ENCODE results near the gene PDE4D. TPM values are rescaled to one million over a fixed set of nuclear protein-coding genes. Genes with fewer than 3 reads are reported as not detected.

Gene PDE4D
- total RNA-seq, 1 experiment from 2014 or later, result 3.3 TPM

DNA sequence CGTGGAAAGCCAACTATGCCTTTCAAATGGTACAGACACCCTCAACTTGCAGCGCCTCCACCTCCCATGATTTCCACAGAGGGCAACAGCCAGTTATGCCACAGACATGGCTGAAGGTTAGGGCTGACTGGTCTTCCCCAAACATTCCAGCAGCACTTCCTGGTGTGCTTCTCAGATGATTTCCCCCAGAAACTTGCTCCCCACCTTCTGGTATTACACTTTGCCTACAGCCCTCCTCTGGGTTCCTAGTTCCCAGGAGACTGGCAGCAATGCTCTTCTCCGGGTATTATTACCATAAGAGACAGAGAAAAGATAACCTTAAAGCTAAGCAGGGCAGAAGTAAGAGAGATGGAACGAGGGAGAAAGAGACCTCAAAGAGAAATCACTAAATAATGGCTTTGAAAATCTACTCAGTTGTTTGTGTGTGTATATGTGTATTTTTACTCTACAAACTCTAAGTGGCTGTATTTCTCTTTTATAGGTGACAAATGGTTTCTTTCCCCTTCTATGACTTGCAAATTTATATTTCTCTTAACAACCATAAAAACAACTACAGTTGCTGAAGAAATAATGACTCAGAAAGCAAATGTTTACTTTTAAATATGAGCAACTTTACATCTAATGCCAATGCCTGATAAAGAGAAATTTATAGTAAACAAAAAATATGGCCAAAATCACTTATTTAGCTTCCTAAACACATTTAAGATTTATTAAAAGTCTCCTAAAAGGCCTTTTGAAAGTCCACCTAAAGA is 133.8 kb downstream of the PDE4D start:
- CTCF ChIA-PET, result no interaction called here
- H3K4me3 Mint-ChIP-seq, result no peak overlapping the region
- no peaks in the 10 kb centered on the region for H3K27me3 Mint-ChIP-seq (ENCODE audit: low read depth)
- H3K27ac Mint-ChIP-seq, result no peak overlapping the region
- no peaks in the 10 kb centered on the region for H3K9me3 Mint-ChIP-seq
- POLR2A ChIA-PET, result no interaction called here
- peaks cover 16% of the 10 kb centered on the region for H3K4me1 Mint-ChIP-seq
- no peaks in the 10 kb centered on the region for H3K36me3 Mint-ChIP-seq
- DNase-seq (ENCODE audit: low spot score) (no peak), ATAC-seq (peak; percentile 82)
- no peak for TF ChIP-seq IRF2 (CRISPR knock-in tag; IDR thresholded peaks at IDR 0.05; ENCODE audit: borderline replicate concordance, low read depth)
- TF ChIP-seq, protein P1, sequence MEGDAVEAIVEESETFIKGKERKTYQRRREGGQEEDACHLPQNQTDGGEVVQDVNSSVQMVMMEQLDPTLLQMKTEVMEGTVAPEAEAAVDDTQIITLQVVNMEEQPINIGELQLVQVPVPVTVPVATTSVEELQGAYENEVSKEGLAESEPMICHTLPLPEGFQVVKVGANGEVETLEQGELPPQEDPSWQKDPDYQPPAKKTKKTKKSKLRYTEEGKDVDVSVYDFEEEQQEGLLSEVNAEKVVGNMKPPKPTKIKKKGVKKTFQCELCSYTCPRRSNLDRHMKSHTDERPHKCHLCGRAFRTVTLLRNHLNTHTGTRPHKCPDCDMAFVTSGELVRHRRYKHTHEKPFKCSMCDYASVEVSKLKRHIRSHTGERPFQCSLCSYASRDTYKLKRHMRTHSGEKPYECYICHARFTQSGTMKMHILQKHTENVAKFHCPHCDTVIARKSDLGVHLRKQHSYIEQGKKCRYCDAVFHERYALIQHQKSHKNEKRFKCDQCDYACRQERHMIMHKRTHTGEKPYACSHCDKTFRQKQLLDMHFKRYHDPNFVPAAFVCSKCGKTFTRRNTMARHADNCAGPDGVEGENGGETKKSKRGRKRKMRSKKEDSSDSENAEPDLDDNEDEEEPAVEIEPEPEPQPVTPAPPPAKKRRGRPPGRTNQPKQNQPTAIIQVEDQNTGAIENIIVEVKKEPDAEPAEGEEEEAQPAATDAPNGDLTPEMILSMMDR (IDR thresholded peaks at IDR 0.05), result no peak
- no peak for TF ChIP-seq CREM (CRISPR knock-in tag; IDR thresholded peaks at IDR 0.05)
- TF ChIP-seq ZNF138 (CRISPR knock-in tag; conservative IDR thresholded peaks at IDR 0.05), result no peak
- no peak for TF ChIP-seq NFATC4 (CRISPR knock-in tag; IDR thresholded peaks at IDR 0.05)
- TF ChIP-seq, protein P2, sequence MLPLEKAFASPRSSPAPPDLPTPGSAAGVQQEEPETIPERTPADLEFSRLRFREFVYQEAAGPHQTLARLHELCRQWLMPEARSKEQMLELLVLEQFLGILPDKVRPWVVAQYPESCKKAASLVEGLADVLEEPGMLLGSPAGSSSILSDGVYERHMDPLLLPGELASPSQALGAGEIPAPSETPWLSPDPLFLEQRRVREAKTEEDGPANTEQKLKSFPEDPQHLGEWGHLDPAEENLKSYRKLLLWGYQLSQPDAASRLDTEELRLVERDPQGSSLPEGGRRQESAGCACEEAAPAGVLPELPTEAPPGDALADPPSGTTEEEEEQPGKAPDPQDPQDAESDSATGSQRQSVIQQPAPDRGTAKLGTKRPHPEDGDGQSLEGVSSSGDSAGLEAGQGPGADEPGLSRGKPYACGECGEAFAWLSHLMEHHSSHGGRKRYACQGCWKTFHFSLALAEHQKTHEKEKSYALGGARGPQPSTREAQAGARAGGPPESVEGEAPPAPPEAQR (CRISPR knock-in tag; IDR thresholded peaks at IDR 0.05), result no peak
- TF ChIP-seq, protein P3, sequence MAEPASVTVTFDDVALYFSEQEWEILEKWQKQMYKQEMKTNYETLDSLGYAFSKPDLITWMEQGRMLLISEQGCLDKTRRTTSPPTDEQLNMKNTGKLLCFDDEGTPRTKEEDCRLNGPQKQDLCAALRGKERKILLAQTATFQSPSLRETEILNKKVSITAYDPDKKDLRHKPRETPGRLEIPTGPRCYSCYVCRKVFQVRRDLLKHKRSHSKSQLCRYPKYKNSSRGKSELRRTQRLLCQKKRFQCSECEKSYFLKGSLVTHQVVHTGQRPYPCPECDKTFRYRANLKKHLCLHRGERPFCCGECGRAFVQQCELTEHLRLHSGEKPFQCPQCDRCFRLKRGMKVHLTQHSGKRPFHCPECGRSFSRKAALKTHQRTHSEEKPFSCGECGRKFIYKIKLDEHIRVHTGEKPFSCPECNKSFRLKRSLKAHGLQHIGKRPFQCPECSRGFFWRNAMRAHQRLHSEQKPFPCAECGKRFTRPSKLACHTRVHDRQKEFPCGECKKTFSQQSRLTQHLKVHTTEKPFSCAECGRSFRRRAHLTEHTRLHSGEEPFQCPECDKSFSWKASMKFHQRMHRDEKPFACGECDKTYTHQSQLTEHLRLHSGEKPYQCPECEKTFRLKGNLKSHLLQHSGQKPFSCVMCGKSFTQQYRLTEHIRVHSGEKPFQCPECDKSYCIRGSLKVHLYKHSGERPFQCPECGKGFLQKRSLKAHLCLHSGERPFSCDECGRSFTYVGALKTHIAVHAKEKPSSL (CRISPR knock-in tag; conservative IDR thresholded peaks at IDR 0.05), result no peak
- TF ChIP-seq, protein P4, sequence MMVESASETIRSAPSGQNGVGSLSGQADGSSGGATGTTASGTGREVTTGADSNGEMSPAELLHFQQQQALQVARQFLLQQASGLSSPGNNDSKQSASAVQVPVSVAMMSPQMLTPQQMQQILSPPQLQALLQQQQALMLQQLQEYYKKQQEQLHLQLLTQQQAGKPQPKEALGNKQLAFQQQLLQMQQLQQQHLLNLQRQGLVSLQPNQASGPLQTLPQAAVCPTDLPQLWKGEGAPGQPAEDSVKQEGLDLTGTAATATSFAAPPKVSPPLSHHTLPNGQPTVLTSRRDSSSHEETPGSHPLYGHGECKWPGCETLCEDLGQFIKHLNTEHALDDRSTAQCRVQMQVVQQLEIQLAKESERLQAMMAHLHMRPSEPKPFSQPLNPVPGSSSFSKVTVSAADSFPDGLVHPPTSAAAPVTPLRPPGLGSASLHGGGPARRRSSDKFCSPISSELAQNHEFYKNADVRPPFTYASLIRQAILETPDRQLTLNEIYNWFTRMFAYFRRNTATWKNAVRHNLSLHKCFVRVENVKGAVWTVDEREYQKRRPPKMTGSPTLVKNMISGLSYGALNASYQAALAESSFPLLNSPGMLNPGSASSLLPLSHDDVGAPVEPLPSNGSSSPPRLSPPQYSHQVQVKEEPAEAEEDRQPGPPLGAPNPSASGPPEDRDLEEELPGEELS (CRISPR knock-in tag; IDR thresholded peaks at IDR 0.05), result no peak
- TF ChIP-seq MXD4 (CRISPR knock-in tag; IDR thresholded peaks at IDR 0.05; ENCODE audit: borderline replicate concordance), result no peak
- TF ChIP-seq, protein P5, sequence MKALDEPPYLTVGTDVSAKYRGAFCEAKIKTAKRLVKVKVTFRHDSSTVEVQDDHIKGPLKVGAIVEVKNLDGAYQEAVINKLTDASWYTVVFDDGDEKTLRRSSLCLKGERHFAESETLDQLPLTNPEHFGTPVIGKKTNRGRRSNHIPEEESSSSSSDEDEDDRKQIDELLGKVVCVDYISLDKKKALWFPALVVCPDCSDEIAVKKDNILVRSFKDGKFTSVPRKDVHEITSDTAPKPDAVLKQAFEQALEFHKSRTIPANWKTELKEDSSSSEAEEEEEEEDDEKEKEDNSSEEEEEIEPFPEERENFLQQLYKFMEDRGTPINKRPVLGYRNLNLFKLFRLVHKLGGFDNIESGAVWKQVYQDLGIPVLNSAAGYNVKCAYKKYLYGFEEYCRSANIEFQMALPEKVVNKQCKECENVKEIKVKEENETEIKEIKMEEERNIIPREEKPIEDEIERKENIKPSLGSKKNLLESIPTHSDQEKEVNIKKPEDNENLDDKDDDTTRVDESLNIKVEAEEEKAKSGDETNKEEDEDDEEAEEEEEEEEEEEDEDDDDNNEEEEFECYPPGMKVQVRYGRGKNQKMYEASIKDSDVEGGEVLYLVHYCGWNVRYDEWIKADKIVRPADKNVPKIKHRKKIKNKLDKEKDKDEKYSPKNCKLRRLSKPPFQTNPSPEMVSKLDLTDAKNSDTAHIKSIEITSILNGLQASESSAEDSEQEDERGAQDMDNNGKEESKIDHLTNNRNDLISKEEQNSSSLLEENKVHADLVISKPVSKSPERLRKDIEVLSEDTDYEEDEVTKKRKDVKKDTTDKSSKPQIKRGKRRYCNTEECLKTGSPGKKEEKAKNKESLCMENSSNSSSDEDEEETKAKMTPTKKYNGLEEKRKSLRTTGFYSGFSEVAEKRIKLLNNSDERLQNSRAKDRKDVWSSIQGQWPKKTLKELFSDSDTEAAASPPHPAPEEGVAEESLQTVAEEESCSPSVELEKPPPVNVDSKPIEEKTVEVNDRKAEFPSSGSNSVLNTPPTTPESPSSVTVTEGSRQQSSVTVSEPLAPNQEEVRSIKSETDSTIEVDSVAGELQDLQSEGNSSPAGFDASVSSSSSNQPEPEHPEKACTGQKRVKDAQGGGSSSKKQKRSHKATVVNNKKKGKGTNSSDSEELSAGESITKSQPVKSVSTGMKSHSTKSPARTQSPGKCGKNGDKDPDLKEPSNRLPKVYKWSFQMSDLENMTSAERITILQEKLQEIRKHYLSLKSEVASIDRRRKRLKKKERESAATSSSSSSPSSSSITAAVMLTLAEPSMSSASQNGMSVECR (CRISPR knock-in tag; IDR thresholded peaks at IDR 0.05; ENCODE audit: borderline replicate concordance), result no peak
- no peak for TF ChIP-seq ZNF219 (CRISPR knock-in tag; IDR thresholded peaks at IDR 0.05; ENCODE audit: borderline replicate concordance)
- no peak for TF ChIP-seq ZNF317 (CRISPR knock-in tag; IDR thresholded peaks at IDR 0.05; ENCODE audit: borderline replicate concordance, low read depth)
- no peak for TF ChIP-seq FOXK1 (CRISPR knock-in tag; IDR thresholded peaks at IDR 0.05)
- no peak for TF ChIP-seq SOX15 (CRISPR knock-in tag; IDR thresholded peaks at IDR 0.05)
- TF ChIP-seq, protein P6, sequence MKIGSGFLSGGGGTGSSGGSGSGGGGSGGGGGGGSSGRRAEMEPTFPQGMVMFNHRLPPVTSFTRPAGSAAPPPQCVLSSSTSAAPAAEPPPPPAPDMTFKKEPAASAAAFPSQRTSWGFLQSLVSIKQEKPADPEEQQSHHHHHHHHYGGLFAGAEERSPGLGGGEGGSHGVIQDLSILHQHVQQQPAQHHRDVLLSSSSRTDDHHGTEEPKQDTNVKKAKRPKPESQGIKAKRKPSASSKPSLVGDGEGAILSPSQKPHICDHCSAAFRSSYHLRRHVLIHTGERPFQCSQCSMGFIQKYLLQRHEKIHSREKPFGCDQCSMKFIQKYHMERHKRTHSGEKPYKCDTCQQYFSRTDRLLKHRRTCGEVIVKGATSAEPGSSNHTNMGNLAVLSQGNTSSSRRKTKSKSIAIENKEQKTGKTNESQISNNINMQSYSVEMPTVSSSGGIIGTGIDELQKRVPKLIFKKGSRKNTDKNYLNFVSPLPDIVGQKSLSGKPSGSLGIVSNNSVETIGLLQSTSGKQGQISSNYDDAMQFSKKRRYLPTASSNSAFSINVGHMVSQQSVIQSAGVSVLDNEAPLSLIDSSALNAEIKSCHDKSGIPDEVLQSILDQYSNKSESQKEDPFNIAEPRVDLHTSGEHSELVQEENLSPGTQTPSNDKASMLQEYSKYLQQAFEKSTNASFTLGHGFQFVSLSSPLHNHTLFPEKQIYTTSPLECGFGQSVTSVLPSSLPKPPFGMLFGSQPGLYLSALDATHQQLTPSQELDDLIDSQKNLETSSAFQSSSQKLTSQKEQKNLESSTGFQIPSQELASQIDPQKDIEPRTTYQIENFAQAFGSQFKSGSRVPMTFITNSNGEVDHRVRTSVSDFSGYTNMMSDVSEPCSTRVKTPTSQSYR (CRISPR knock-in tag; IDR thresholded peaks at IDR 0.05), result no peak
- no peak for TF ChIP-seq ZNF396 (CRISPR knock-in tag; IDR thresholded peaks at IDR 0.05; ENCODE audit: borderline replicate concordance)
- TF ChIP-seq, protein P7, sequence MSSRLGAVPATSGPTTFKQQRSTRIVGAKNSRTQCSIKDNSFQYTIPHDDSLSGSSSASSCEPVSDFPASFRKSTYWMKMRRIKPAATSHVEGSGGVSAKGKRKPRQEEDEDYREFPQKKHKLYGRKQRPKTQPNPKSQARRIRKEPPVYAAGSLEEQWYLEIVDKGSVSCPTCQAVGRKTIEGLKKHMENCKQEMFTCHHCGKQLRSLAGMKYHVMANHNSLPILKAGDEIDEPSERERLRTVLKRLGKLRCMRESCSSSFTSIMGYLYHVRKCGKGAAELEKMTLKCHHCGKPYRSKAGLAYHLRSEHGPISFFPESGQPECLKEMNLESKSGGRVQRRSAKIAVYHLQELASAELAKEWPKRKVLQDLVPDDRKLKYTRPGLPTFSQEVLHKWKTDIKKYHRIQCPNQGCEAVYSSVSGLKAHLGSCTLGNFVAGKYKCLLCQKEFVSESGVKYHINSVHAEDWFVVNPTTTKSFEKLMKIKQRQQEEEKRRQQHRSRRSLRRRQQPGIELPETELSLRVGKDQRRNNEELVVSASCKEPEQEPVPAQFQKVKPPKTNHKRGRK (CRISPR knock-in tag; IDR thresholded peaks at IDR 0.05; ENCODE audit: borderline replicate concordance), result no peak
